GM06990 (cell line): ENCODE measurements around the gene WNK2.

Experiments
- DNase-seq: peaks from one replicate; pipeline ENCODE4 v3.0.0-alpha.2; 2011; ENCODE audit not compliant: insufficient read length; ENCODE audit errors: extremely low read depth
- H3K27me3 ChIP-seq: replicated peaks from 2 replicates; pipeline ENCODE4 v1.6.0; 2011; ENCODE audit warnings: low read length; ENCODE audit not compliant: control insufficient read depth, insufficient read depth
- H3K36me3 ChIP-seq: 2 replicates; pipeline ENCODE4 v1.5.1; 2011; ENCODE audit warnings: low read length; ENCODE audit not compliant: control insufficient read depth, insufficient read depth
- H3K4me3 ChIP-seq: replicated peaks from 2 replicates; pipeline ENCODE4 v1.5.1; 2011; ENCODE audit warnings: low read depth, mild to moderate bottlenecking, control low read depth, low read length
- CTCF ChIP-seq: IDR thresholded peaks from 2 replicates; pipeline ENCODE4 v1.5.1; 2011; ENCODE audit warnings: low read length, control low read depth, mild to moderate bottlenecking, inconsistent platforms; ENCODE audit not compliant: insufficient read depth, poor library complexity, severe bottlenecking

WNK2 gene

DNA sequence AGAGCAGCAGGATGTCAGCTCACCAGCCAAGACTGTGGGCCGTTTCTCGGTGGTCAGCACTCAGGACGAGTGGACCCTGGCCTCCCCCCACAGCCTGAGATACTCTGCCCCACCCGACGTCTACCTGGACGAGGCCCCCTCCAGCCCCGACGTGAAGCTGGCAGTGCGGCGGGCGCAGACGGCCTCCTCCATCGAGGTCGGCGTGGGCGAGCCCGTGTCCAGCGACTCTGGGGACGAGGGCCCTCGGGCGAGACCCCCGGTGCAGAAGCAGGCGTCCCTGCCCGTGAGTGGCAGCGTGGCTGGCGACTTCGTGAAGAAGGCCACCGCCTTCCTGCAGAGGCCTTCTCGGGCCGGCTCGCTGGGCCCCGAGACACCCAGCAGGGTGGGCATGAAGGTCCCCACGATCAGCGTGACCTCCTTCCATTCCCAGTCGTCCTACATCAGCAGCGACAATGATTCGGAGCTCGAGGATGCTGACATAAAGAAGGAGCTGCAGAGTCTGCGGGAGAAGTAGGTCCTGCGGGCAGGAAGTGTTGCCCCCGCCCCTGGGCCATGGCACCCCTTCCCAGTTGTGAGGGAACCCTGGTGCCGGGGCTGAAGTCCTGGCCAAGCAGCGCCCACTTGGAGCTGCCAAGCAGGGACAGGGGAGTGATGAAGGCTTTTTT, 108.9 kb downstream of the WNK2 start:
- Histone ChIP-seq H3K27me3 (peaks cover 9% of the 10 kb centered on the region), H3K36me3 (no peaks in the 10 kb centered on the region), H3K4me3 (no peak overlapping the region)
- DNase-seq, result no peak
- TF ChIP-seq CTCF, result no peak

- no peak for TF ChIP-seq CTCF
- H3K36me3 ChIP-seq, result no peaks in the 10 kb centered on the region
- DNase-seq, result no peak
- no peak overlapping the region for H3K4me3 ChIP-seq
- peaks cover 6% of the 10 kb centered on the region for H3K27me3 ChIP-seq
These were observed 110.1 kb downstream of the WNK2 start for GRCh38 chr9:93294011-93294410.

GRCh38 chr9:93295031-93295430, 111.1 kb downstream of the WNK2 start:
- Histone ChIP-seq H3K4me3 (no peak overlapping the region), H3K27me3 (peaks cover 4% of the 10 kb centered on the region), H3K36me3 (no peaks in the 10 kb centered on the region)
- no peak for TF ChIP-seq CTCF
- no peak for DNase-seq

GRCh38 chr9:93295456-93296076, 111.6 kb downstream of the WNK2 start:
- Histone ChIP-seq H3K36me3 (no peaks in the 10 kb centered on the region), H3K4me3 (no peak overlapping the region)
- no peak for TF ChIP-seq CTCF

DNA sequence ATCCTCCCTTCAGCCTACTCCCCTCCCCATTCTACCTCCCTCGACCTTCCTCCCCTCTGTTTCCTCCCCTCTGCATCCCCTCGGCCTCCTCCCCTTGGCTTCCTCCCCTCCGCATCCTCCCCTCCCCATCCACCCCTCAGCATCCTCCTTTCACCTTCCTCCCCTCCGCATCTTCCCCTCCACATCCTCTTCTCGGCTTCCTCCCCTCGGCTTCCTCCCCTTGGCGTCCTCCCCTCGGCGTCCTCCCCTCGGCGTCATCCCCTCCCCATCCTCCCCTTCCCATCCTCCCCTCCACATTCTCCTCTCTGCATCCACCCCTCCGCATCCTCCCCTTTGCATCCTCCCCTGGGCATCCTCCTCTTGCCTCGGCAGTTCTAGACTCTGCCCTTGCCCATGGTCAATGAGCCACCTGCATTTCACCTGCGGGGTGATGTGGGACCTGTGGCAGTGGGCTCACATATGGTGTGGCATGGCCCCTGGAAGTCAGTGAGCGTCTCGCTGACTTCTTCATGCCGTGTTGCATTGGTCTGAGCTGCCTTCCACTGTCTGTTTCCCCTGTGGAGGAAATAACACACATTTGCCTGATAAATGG, 113.0 kb downstream of the WNK2 start:
- no peak for TF ChIP-seq CTCF
- Histone ChIP-seq H3K4me3 (no peak overlapping the region), H3K36me3 (no peaks in the 10 kb centered on the region), H3K27me3 (no peaks in the 10 kb centered on the region; the same call in 1 of the 2 replicates)
- DNase-seq, result no peak

More at GRCh38 chr9:93295456-93296076, 111.6 kb downstream of the WNK2 start:
- DNase-seq, result no peak
- H3K27me3 ChIP-seq, result peaks cover 3% of the 10 kb centered on the region
